Activated CD4-positive, alpha-beta T cell treated with anti-CD3 and anti-CD28 coated beads for 4 hours (primary cell): ENCODE results near the gene ABCD2.
"Not testable (repeated sequence)": the region's sequence is repeated elsewhere in the genome, so short reads cannot be mapped to it uniquely, and the experiment has no call there.

Experiments
- DNase-seq, 2 donors: peaks; one replicate each; pipeline ENCODE4 v3.0.0-alpha.2; 2020

The ABCD2 gene

GRCh38 chr12:39619660-39620433, at the start of gene ABCD2:
TSS of gene ABCD2 (minus strand) at chr12:39619803. CDS start at chr12:39619615, 188 bp downstream.
- peak; percentile 57 to 59 for DNase-seq

DNA sequence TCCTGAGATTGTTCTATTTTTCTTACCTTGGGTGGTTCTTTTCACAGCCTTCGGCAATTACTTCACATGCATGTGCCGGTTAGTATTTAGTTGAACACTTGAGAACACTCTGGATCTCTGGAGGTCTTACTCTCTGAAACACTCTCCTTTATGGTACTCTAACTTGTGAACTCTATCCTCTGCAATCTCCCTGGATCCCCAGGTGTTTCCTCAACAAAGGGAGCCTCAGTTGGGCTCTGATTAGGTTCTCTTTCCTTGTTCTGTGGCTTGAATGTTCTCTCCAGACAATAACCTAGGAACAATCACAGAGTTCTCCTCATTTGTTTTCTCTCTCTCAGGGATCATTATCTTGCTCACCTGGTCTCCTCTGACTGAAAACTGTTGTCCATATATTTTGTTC, 40.5 kb upstream of the ABCD2 start:
- DNase-seq = no peak

DNA sequence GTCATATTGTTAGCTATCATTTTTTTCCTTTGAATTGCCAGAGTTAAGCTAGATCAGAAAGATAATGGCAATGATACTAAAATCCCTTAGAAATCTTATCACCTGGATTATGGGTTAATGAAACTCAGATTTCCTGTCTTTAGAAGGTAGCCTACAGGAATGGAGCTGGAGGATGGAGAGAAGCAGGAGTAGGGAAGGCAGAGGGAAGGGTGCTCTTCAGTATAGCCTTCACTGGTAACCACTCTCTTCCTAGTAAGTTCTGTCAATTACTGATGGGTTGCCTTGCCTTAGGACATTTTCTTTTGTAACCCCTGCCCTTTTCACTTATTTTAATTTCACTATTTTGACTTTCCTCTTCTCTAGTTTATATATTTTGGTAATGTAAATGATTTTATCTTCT, 27.8 kb upstream of the ABCD2 start:
- DNase-seq = no peak

GRCh38 chr12:39646963-39647362, 27.4 kb upstream of the ABCD2 start:
- no peak for DNase-seq

GRCh38 chr12:39643052-39643451, 23.4 kb upstream of the ABCD2 start:
- DNase-seq = no peak

- no peak for DNase-seq
These were observed 19.2 kb upstream of the ABCD2 start for GRCh38 chr12:39638840-39639239.

DNA sequence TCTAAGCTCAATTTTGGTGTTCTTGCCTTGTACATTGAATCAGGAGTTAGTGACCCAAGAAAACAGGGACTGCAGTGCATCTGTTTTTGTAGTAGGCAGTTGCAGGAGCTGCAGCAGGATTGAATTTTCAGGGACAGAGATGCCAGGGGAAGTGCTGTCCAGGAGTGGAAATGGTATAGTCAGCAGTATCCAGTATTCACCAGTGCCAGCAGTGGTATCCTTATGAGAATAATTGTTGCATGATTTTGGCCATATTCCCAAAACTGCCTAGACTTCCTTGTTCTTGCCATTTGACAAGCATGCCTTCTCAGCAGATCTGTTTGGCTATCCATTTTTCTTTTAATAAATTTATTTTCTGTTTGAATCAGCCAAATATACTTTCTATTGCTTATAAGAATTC, 18.6 kb upstream of the ABCD2 start:
- DNase-seq = no peak

DNA sequence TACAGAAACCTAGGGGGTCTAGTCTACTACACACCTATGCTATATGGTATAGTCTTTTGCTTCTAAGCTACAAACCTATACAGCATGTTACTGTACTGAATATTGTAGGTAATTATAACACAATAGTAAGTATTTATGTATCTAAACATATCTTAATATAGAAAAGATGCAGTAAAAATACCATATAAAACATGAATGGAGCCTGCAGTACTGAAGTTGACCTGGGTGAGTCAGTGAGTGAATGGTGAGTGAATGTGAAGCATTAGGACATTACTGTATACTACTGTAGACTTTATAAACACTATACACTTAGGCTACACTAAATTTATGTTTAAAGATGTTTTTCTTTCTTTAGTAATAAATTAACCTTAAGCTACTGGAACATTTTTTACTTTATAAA, 13.1 kb upstream of the ABCD2 start:
- DNase-seq = no peak

GRCh38 chr12:39628836-39629235, 9.2 kb upstream of the ABCD2 start:
- DNase-seq = no peak

- no peak for DNase-seq
These were observed 8.3 kb upstream of the ABCD2 start for GRCh38 chr12:39627914-39628313.

DNA sequence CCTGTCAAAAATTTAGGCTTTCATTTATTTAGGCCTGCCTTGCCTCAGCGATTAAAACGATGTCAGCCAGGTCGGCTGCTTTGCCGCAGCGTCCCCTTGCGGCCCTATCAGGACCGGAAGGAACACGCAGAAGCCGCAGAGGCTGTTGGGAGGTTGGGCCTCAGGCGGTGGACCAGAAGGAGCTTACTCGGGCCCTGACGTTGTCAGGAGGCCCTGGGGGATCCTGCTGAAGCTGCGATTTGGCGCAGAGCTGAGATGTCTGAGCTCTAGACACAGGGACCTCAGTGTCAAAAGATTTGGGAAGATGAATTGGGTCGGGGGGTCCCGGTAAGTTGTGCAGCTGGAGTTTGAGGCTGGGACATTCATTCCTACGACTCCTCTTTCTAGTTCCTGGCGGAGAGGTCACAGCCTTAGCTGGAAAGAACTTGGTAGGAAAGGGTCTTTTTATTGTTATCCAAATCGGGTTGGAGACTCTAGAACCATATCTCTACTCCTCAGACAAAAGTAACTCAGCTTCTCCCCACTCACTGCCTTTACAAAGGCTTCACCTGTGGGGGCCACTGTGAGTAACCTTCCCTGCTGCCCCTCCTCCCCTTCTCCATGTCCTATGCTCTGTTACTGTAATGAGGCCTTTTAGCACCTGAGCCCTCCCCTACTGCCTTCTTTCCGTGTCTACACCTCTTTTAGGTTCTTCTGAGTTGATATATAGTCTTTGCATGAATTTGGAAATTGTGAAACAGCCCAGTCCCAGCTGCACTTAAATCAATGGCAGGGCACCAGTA, 6.6 kb upstream of the ABCD2 start:
- DNase-seq = no peak

- DNase-seq = no peak
These were observed 4.3 kb upstream of the ABCD2 start for GRCh38 chr12:39623919-39624318.

DNA sequence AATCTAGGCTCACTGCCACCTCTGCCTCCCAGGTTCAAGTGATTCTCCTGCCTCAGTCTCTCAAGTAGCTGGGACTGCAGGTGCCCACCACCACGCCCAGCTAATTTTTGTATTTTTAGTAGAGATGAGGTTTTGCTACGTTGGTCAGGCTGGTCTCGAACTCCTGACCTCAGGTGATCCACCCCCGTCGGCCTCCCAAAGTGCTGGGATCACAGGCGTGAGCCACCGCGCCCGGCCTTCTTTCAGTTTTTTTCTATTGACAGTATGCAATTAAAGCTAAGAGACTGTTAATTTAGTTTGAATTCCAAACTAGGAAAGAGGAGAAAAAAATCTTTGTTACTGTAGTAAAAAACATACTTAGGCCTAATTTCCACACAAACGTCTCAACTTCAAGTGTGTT, 3.6 kb upstream of the ABCD2 start:
- DNase-seq = not testable (repeated sequence)

GRCh38 chr12:39622306-39622705, 2.7 kb upstream of the ABCD2 start:
- DNase-seq = no peak

GRCh38 chr12:39621670-39622069, 2.1 kb upstream of the ABCD2 start:
- no peak for DNase-seq

- peak; percentile 28 to 35 for DNase-seq
These were observed 1.4 kb upstream of the ABCD2 start for GRCh38 chr12:39620659-39621658.

DNA sequence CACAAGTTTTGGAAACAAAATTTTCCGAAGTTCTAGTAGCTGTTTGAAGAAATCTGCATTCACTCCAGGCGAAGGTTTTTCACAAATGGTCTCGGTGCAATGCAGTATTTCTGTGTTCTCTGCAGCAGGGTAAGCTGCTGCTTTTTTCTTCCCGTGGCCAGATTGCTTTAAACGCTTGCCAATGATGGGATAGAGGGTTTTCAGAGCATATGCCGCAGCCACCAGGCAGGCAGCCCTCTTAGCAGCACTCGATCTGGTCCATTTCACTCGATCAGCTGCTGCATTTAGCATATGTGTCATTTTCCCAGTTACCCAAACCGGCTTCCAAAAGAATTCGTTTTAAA, 315 bp downstream of the ABCD2 start:
- DNase-seq = no peak

GRCh38 chr12:39618701-39619100, 902 bp downstream of the ABCD2 start:
- no peak for DNase-seq

GRCh38 chr12:39617887-39618286, 1.7 kb downstream of the ABCD2 start:
- no peak for DNase-seq

DNA sequence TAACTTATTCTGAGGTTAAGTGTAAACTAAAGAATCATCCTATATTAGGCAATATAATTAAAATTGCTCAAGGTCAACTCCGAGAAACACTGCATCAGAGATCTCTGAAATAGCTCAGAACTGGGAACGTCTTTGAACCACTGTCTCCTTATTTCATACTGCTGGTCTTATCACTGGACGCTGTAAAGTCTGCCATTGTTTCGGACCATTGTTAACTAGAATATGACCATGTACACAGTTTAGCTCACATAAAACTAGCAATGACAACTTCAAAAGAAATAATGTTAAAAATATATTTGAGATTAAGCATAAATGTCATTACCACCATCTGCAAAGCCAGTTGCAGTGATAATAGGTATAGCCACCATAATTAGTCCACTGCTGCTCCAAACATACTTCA, 2.9 kb downstream of the ABCD2 start:
- no peak for DNase-seq

DNA sequence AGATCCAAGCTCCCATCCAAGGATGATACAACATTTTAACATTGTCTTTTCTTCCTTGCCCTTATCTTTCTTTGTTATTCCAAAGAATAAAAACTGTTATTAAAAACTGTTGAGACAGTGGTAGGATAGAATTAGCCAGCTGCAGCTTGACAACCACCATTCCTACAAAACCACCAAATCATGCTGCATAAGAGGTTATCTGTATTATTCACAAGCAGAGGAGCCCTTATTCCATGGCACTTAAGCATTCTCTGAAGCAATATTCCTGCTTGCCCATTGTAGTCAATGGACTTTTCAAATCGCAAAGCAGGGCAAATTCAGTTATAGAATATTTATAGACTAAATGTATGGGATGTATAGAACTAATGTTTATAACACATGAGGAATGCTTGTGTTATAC, 3.4 kb downstream of the ABCD2 start:
- no peak for DNase-seq

GRCh38 chr12:39613525-39613924, 6.1 kb downstream of the ABCD2 start:
- DNase-seq = no peak

DNA sequence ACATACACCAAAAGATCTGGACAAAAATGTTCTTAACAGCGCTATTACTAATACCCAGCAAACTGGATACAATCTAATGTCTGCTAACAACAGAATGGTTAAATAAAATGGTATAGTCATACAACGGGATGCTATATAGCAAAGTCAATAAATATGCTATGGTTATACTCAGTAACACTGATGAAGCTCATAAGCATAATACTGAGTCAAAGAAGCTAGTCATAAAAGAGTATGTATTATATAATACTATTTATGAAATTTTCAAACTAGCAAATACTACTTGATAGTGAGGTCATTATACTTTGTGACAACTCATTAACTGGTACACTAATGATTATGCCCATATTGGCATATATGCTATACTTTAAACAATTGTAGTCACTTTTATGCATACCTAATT, 7.4 kb downstream of the ABCD2 start:
- DNase-seq = no peak
